HG03196 (cell line): ENCODE results near the gene CYP1B1.
"Not testable (repeated sequence)": the region's sequence is repeated elsewhere in the genome, so short reads cannot be mapped to it uniquely, and the experiment has no call there.

ENCODE experiments used
- ATAC-seq: cut with Tn5 transposase; IDR thresholded peaks from one replicate; pipeline ENCODE4 v1.9.1; 2021; ENCODE audit not compliant: unreplicated experiment

Gene CYP1B1

GRCh38 chr2:38037757-38038621, 38.0 kb downstream of the CYP1B1 start:
- ATAC-seq, result peak; percentile 70

DNA sequence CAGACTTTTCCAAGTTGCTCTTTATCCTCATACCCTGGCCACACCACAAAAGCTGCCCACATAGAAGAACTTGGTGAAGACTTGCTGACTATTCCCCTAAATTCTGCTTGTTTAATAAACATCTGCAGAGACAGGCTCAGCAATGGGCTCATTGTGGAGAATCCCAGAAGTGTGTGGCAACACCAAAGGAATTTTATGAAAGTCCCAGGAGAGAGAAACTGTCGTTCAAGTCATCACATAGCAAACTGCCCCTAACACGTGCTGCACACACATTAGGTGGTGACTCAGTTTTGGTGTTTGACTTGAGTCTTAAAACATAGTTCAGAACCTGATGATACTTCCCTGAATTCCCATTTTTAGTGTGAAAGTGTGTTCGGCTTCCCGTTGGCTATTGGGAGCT, 38.6 kb downstream of the CYP1B1 start:
- ATAC-seq, result no peak

DNA sequence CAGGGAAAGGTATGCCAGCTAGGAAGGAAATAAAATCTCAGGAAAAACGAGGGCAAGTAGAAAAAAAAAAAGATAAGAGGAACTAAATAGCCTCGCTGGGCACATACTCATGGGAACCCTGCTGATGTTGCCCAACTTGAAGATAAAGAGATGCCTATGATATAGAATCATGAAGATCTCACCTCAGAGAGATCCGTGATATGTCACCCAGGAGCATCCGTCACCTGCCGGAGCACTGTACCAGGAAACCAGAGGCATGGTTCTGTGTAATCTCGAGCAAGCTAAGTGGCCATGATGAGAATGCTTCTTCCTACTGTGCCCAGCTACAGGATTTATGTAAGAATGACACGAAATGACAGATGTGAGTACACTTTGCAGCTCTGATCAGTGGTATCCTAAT, 40.0 kb downstream of the CYP1B1 start:
- ATAC-seq, result no peak

GRCh38 chr2:38033646-38034045, 42.3 kb downstream of the CYP1B1 start:
- ATAC-seq, result no peak

DNA sequence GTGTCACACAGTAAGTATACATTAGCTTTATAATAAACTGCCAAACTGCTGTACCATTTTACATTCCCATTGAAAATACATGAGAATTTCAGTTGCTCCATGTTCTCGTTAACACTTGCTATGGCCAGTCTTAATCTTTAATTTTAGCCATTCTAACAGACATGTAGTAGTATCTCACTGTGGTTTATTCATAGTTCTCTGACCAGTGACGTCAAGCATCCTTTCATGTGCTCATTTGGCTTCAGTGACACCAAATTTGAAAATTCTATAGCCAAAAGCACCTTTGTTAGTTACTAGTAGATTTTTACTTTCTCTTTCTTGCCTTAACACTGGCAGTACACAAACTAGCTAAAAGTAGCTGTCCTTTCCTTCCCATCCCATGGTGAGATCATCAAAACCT, 43.0 kb downstream of the CYP1B1 start:
- no peak for ATAC-seq

DNA sequence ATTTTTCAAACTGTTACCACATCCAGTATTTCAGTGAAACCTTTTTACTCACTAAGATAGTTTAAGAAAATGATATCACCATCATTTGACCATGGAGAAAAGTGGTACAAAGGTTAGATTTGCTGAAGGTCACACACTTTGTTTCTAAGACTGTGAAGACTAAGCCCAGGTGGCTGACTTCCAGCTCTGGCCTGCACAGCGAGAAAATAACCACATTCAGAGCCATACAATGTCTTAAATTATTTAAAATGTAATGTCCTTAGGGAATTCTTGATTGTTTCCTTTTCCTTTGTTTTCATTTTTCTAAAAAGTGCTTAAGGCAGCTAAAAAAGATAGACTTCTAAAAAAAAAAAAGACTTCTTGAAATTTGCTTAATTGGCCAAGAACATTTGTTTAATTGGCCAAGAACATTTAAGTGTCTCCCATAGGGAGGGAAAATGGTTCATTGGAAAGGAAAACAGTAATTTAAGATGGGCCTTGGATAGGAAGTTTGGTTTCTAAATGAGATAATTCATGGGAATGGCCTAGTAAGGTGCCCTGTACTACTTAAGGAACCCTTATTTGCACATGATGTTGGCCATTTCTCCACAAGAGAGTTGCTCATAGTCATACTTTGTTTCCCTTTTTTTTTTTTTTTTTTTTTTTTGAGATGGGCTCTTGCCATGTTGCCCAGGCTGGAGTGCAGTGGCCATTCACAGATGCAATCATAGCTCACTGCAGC, 45.2 kb downstream of the CYP1B1 start:
- no peak for ATAC-seq

- ATAC-seq, result no peak
These were observed 46.4 kb downstream of the CYP1B1 start for GRCh38 chr2:38029512-38029911.

DNA sequence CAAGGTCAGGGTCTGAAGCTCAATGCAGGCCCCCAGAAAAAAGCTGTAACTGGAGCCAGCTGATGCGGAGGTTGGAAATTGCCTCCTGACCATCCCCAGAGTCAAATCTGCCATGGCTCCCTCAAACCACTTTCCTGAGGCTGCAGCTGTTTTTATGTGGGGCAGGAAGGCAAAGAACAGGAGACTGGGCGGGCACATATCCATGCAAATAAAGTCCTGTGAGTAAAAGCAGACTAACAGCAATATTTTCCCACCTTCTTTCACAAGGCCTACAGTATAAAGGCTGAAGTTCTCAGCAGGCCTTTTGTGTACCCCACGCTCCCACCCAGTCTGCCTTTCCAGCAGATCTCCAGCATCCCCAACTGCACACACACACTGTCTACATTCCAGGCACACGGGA, 47.1 kb downstream of the CYP1B1 start:
- no peak for ATAC-seq

- ATAC-seq, result no peak
These were observed 49.1 kb downstream of the CYP1B1 start for GRCh38 chr2:38026846-38027245.

- ATAC-seq, result no peak
These were observed 54.4 kb downstream of the CYP1B1 start for GRCh38 chr2:38021589-38021988.

DNA sequence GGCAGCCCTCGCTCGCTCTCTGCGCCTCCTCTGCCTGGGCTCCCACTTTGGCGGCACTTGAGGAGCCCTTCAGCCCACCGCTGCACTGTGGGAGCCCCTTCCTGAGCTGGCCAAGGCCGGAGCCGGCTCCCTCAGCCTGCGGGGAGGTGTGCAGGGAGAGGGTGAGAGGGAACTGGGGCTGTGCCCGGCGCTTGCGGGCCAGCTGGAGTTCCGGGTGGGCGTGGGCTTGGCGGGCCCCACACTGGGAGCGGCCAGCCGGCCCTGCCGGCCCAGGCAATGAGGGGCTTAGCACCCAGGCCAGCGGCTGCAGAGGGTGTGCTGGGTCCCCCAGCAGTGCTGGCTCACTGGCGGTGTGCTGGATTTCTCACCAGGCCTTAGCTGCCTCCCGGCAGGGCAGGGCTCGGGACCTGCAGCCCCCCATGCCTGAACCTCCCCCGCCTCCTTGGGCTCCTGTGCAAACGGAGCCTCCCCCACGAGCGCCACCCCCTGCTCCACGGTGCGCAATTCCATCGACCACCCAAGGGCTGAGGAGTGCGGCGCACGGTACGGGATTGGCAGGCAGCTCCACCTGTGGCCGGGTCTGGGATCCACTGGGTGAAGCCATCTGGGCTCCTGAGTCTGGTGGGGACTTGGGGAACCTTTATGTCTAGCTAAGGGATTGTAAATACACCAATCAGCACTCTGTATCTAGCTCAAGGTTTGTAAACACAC, 55.4 kb downstream of the CYP1B1 start:
- ATAC-seq, result not testable (repeated sequence)

DNA sequence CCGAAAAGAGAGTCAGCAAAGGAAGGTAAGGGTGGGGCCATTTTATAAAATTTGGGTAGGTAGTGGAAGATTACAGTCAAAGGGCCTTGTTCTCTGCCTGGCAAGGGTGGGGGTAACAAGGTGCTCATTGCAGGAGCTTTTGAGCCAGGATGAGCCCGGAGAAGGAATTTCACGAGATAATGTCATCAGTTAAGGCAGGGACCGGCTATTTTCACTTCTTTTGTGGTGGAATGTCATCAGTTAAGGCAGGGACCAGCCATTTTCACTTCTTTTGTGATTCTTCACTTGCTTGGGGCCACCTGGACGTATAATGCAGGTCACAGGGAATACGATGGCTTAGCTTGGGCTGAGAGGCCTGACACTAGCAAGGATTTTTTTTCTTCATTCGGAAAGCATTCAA, 58.1 kb downstream of the CYP1B1 start:
- no peak for ATAC-seq
